ENCODE data around the gene MARK1.

GRCh38 chr1:220513834-220514233 lies 14.1 kb upstream of the MARK1 start:
- no peak for TF ChIP-seq EZH2 (IDR thresholded peaks at IDR 0.05; ENCODE audit: borderline replicate concordance, insufficient read depth, low read depth, low read length, poor library complexity, severe bottlenecking)
- TF ChIP-seq CTCF (IDR thresholded peaks at IDR 0.05): no peak

Measured in B cell (primary cell).